GM12878 (cell line): ENCODE data around the gene MAL. TPM values are rescaled to one million over a fixed set of nuclear protein-coding genes. Genes with fewer than 3 reads are reported as not detected.

Source experiments
- ATAC-seq: fragments of 200-7000 bp; cut with Tn5 transposase; 3 replicates; pipeline ENCODE4 v1.9.1; 2020; ENCODE audit warnings: mild to moderate bottlenecking, moderate library complexity
- BruUV-seq: library from RNA; stranded (reverse); fragments of 400-500 nt; replicated peaks from 2 replicates; lab custom pipeline; 2021; lab: Mats Ljungman, UMichigan
- CTCF ChIA-PET: fragments of 300-600 bp; sonication (Branson Sonifier 250); formaldehyde crosslinking; extraction: SDS; loops from one replicate; lab custom pipeline; 2021; ENCODE audit warnings: inconsistent platforms; lab: Yijun Ruan, JAX
- POLR2A ChIA-PET: fragments of 350-600 bp; formaldehyde crosslinking; extraction: SDS; loops from one replicate; lab custom pipeline; 2021; ENCODE audit warnings: inconsistent platforms; lab: Charles Lee
- RAD21 ChIA-PET: fragments of 300-600 bp; sonication (Branson Sonifier 250); formaldehyde crosslinking; loops from one replicate; lab custom pipeline; 2023; ENCODE audit warnings: antibody characterized with exemption; ENCODE audit not compliant: unreplicated experiment; lab: Charles Lee
- SMC1A ChIA-PET: fragments of 300-600 bp; sonication (Branson Sonifier 250); formaldehyde crosslinking; loops from one replicate; lab custom pipeline; 2023; ENCODE audit not compliant: unreplicated experiment, uncharacterized antibody; lab: Charles Lee
- DNase-seq: peaks from one replicate; pipeline ENCODE4 v3.0.0-alpha.2; 2011; ENCODE audit warnings: low read depth, low spot score
- FAIRE-seq: peaks from 3 replicates; lab custom pipeline; 2011; peaks lifted over from hg19 to GRCh38; lab: Jason Lieb, UNC
- H2AFZ ChIP-seq: 2 replicates; pipeline ENCODE4 v1.6.0; 2011; ENCODE audit warnings: low read depth, low read length, control low read depth; ENCODE audit not compliant: control insufficient read depth
- H3K27ac ChIP-seq: 2 replicates; pipeline ENCODE4 v1.5.1; 2011; ENCODE audit warnings: control low read depth; ENCODE audit not compliant: control insufficient read depth, insufficient read depth
- H3K27me3 ChIP-seq, 2 experiments: replicated peaks in 1 of 2; 2 replicates each; pipeline versions ENCODE4 v1.6.0 to v1.6.1; 2011; ENCODE audit warnings: low read length in 1 of 2; ENCODE audit not compliant: control insufficient read depth in 2 of 2, insufficient read depth in 2 of 2
- H3K36me3 ChIP-seq, 2 experiments: 2 replicates each; pipeline ENCODE4 v1.5.1; 2011; ENCODE audit warnings: low read length in 1 of 2; ENCODE audit not compliant: control insufficient read depth in 2 of 2, insufficient read depth in 2 of 2
- H3K4me1 ChIP-seq: 2 replicates; pipeline ENCODE4 v1.6.1; 2011; ENCODE audit warnings: mild to moderate bottlenecking, low read length, moderate library complexity, mixed read lengths; ENCODE audit not compliant: control insufficient read depth, insufficient read depth
- H3K4me2 ChIP-seq: 2 replicates; pipeline ENCODE4 v1.6.0; 2011; ENCODE audit warnings: control low read depth; ENCODE audit not compliant: control insufficient read depth, insufficient read depth
- H3K4me3 ChIP-seq: fragments of 200-600 bp; sonication (generic); 2 replicates; pipeline ENCODE4 v1.5.1; 2016
- H3K79me2 ChIP-seq: 2 replicates; pipeline ENCODE4 v1.6.0; 2011; ENCODE audit warnings: low read length; ENCODE audit not compliant: control insufficient read depth, insufficient read depth
- H3K9ac ChIP-seq: 2 replicates; pipeline ENCODE4 v1.8.0; 2011; ENCODE audit warnings: low read length, control low read depth, mixed read lengths; ENCODE audit not compliant: control insufficient read depth, insufficient read depth
- H3K9me3 ChIP-seq: replicated peaks from 3 replicates; pipeline ENCODE4 v1.5.1; 2011; ENCODE audit warnings: mild to moderate bottlenecking, low read length; ENCODE audit not compliant: control insufficient read depth, insufficient read depth
- H4K20me1 ChIP-seq: 2 replicates; pipeline ENCODE4 v1.6.0; 2011; ENCODE audit not compliant: control insufficient read depth, insufficient read depth
- CTCF ChIP-seq, 3 experiments: IDR thresholded peaks in 2 of 3; conservative IDR thresholded peaks in 1 of 3; 2 replicates each; pipeline ENCODE4 v1.5.1; 2011; ENCODE audit warnings: low read depth in 3 of 3, low read length in 3 of 3, mild to moderate bottlenecking in 3 of 3, control low read depth in 2 of 3, moderate library complexity in 2 of 3, inconsistent platforms in 1 of 3, mixed read lengths in 1 of 3; ENCODE audit not compliant: control insufficient read depth in 2 of 3, insufficient read depth in 1 of 3; ENCODE audit errors: extremely low read depth in 1 of 3
- HDGF ChIP-seq: fragments of 450-650 bp; IDR thresholded peaks from 2 replicates; pipeline ENCODE4 v1.6.1; 2016; ENCODE audit warnings: antibody characterized with exemption
- IKZF1 ChIP-seq: fragments of 450-650 bp; conservative IDR thresholded peaks from 2 replicates; pipeline ENCODE4 v1.6.1; 2017; ENCODE audit warnings: antibody characterized with exemption, mild to moderate bottlenecking
- MTA2 ChIP-seq: fragments of 450-650 bp; IDR thresholded peaks from 2 replicates; pipeline ENCODE4 v1.6.1; 2016; ENCODE audit warnings: low read depth, mild to moderate bottlenecking, moderate library complexity
- RB1 ChIP-seq: fragments of 450-650 bp; formaldehyde crosslinking; IDR thresholded peaks from 2 replicates; pipeline ENCODE4 v1.6.1; 2017; ENCODE audit warnings: mild to moderate bottlenecking, borderline replicate concordance
- SIX5 ChIP-seq: IDR thresholded peaks from 2 replicates; pipeline ENCODE4 v1.6.1; 2011; ENCODE audit warnings: mild to moderate bottlenecking, low read depth, low read length, moderate library complexity; ENCODE audit not compliant: severe bottlenecking
- STAT3 ChIP-seq: IDR thresholded peaks from 2 replicates; pipeline ENCODE4 v1.6.1; 2011; ENCODE audit warnings: low read depth, low read length, improper control_type of control experiment
- YY1 ChIP-seq: IDR thresholded peaks from 2 replicates; pipeline ENCODE4 v1.6.1; 2011; ENCODE audit warnings: low read depth, mild to moderate bottlenecking, low read length
- WGBS: methylation state at CpG from one replicate; pipeline ENCODE4 v1.1.6; 2016; ENCODE audit warnings: low lambda C conversion rate; ENCODE audit not compliant: insufficient replicate concordance, insufficient coverage; ENCODE audit errors: missing lambda C conversion rate; 5-methylcytosine and 5-hydroxymethylcytosine counted together
- in situ Hi-C: fragments of 300-500 bp; cut with MboI; formaldehyde crosslinking; loops from 9 replicates; pipeline ENCODE4 v1.14.3; 2018; ENCODE audit warnings: mixed read lengths
- intact Hi-C: fragments of 100-400 bp; cut with micrococcal nuclease; formaldehyde crosslinking; loops from one replicate; pipeline ENCODE4 v1.14.2; 2022; ENCODE audit not compliant: unreplicated experiment
- polyA plus RNA-seq, 11 experiments: library from polyadenylated mRNA; depleted of rRNA in 4 of 11; unstranded in 6 of 11; stranded (reverse) in 5 of 11; fragments of >200 nt; fragmentation: Nextera tagmentation in 4 of 11; fragmentation: Illumina TruSeq in 1 of 11; extraction: Ambion mirVana in 4 of 11; extraction: Trizol in 1 of 11; gene quantifications; 1 replicate in 1 of 11; 2 replicates in 10 of 11; pipeline versions ENCODE4 v1.2.1 to v1.2.3, GENCODE V29; 2011 to 2016; ENCODE audit warnings: inconsistent platforms in 2 of 11, missing spikeins in 2 of 11, low read depth in 1 of 11
- total RNA-seq, 4 experiments: library from RNA; depleted of rRNA in 3 of 4; stranded (reverse); fragments of >200 nt in 3 of 4; fragmentation: Illumina TruSeq in 1 of 4; extraction: Trizol in 1 of 4; gene quantifications; 2 replicates each; pipeline versions ENCODE4 v1.2.1 to v1.2.3, GENCODE V29; 2013 to 2021
- TF ChIP-seq, protein P1 (sequence below): fragments of 450-650 bp; IDR thresholded peaks from 2 replicates; pipeline ENCODE4 v1.6.1; 2017; ENCODE audit warnings: mild to moderate bottlenecking, low read depth, inconsistent platforms; ENCODE audit not compliant: poor library complexity, severe bottlenecking
- TF ChIP-seq, protein P2 (sequence below): fragments of 450-650 bp; IDR thresholded peaks from 2 replicates; pipeline ENCODE4 v1.6.1; 2016; ENCODE audit warnings: mild to moderate bottlenecking
- TF ChIP-seq, protein P3 (sequence below): IDR thresholded peaks from 2 replicates; pipeline ENCODE4 v1.6.1; 2012; ENCODE audit warnings: low read depth, low read length, improper control_type of control experiment

MAL gene
- total and polyA plus RNA-seq, 10 of the 15 experiments (the other 5 are each of a cell fraction or from before 2014, with no cell fraction given): 1.3 to 4.5 (median 1.7) TPM

- TF ChIP-seq, protein P1, sequence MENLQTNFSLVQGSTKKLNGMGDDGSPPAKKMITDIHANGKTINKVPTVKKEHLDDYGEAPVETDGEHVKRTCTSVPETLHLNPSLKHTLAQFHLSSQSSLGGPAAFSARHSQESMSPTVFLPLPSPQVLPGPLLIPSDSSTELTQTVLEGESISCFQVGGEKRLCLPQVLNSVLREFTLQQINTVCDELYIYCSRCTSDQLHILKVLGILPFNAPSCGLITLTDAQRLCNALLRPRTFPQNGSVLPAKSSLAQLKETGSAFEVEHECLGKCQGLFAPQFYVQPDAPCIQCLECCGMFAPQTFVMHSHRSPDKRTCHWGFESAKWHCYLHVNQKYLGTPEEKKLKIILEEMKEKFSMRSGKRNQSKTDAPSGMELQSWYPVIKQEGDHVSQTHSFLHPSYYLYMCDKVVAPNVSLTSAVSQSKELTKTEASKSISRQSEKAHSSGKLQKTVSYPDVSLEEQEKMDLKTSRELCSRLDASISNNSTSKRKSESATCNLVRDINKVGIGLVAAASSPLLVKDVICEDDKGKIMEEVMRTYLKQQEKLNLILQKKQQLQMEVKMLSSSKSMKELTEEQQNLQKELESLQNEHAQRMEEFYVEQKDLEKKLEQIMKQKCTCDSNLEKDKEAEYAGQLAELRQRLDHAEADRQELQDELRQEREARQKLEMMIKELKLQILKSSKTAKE: no peak
- TF ChIP-seq HDGF (peak; percentile 51; the same call in 1 of the 2 replicates), IKZF1 (peak; percentile 90), CTCF (IDR thresholded peaks at IDR 0.05 in 2 of 3, conservative IDR thresholded peaks at IDR 0.05 in 1 of 3; ENCODE audit: control insufficient read depth in 2 of 3, extremely low read depth in 1 of 3, insufficient read depth in 1 of 3, low read depth in 3 of 3, low read length in 3 of 3) (no peak), RB1 (0 out of 2 replicates have a peak, but pooled peaks have one; percentile 20)
These were observed at the start of gene MAL (continued) for GRCh38 chr2:95025406-95026319.

DNA sequence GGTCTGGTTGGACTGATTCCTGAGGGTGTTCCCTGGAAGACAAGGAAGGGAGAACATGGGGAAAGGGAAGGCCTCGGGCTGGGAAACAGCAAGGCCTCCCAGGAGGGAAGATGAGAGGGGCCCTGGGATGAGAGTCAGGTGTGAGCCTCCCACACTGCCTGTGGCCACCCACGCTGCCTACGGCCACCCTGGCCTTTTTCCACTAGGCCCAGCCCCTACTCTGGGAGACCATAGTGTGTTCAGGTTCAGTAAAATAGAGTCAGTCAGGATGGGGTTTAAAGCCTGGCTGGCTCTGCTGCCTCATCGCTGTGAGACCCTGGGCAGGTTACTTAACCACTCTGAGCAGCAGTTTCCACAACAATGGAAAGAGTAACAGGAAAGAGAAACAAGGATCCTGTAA lies 47.7 kb upstream of the MAL start:
- no peak for DNase-seq
- no peaks in the 10 kb centered on the region for H3K36me3 ChIP-seq
- CTCF ChIA-PET: no interaction called here
- H3K4me1 ChIP-seq: no peaks in the 10 kb centered on the region
- RAD21 ChIA-PET: no interaction called here
- FAIRE-seq: no peak
- SMC1A ChIA-PET: no interaction called here
- no peak overlapping the region for H3K9ac ChIP-seq
- no peak overlapping the region for H2AFZ ChIP-seq
- ATAC-seq: no peak
- TF ChIP-seq, protein P2, sequence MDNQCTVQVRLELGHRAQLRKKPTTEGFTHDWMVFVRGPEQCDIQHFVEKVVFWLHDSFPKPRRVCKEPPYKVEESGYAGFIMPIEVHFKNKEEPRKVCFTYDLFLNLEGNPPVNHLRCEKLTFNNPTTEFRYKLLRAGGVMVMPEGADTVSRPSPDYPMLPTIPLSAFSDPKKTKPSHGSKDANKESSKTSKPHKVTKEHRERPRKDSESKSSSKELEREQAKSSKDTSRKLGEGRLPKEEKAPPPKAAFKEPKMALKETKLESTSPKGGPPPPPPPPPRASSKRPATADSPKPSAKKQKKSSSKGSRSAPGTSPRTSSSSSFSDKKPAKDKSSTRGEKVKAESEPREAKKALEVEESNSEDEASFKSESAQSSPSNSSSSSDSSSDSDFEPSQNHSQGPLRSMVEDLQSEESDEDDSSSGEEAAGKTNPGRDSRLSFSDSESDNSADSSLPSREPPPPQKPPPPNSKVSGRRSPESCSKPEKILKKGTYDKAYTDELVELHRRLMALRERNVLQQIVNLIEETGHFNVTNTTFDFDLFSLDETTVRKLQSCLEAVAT: no peak
- no peak for TF ChIP-seq SIX5
- no peak for TF ChIP-seq YY1
- TF ChIP-seq MTA2: no peak
- TF ChIP-seq, protein P3, sequence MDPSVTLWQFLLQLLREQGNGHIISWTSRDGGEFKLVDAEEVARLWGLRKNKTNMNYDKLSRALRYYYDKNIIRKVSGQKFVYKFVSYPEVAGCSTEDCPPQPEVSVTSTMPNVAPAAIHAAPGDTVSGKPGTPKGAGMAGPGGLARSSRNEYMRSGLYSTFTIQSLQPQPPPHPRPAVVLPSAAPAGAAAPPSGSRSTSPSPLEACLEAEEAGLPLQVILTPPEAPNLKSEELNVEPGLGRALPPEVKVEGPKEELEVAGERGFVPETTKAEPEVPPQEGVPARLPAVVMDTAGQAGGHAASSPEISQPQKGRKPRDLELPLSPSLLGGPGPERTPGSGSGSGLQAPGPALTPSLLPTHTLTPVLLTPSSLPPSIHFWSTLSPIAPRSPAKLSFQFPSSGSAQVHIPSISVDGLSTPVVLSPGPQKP: no peak
- TF ChIP-seq STAT3: no peak
- WGBS: 35% methylated on average over 4 of the region's 4 CpGs
- H3K4me2 ChIP-seq: no peak overlapping the region
- no TSS peak for BruUV-seq
- H3K9me3 ChIP-seq: no peaks in the 10 kb centered on the region
- in situ Hi-C loops: no loop called here
- no peak overlapping the region for H3K27ac ChIP-seq
- no peaks in the 10 kb centered on the region for H3K27me3 ChIP-seq
- H4K20me1 ChIP-seq: no peaks in the 10 kb centered on the region
- POLR2A ChIA-PET: no interaction called here
- no peaks in the 10 kb centered on the region for H3K79me2 ChIP-seq
- no peak overlapping the region for H3K4me3 ChIP-seq
- intact Hi-C loops: no loop called here
